Dermis blood vessel endothelial cell (primary cell): ENCODE measurements around the gene SMARCD1. TPM values are rescaled to one million over a fixed set of nuclear protein-coding genes. Genes with fewer than 3 reads are reported as not detected.
"Not testable (repeated sequence)": the region's sequence is repeated elsewhere in the genome, so short reads cannot be mapped to it uniquely, and the experiment has no call there.

ENCODE experiments used
- DNase-seq: peaks from one replicate; pipeline ENCODE4 v3.0.0; 2010
- total RNA-seq: library from RNA; depleted of rRNA; stranded (reverse); fragments of >200 nt; gene quantifications from 2 replicates; pipeline ENCODE4 v1.2.3, GENCODE V29; 2014

SMARCD1 gene
- total RNA-seq, 1 donor from 2014 or later: 70.1 TPM

- DNase-seq: no peak
These were observed 60.3 kb downstream of the SMARCD1 start for GRCh38 chr12:50145439-50145838.

- DNase-seq: no peak
These were observed 62.1 kb downstream of the SMARCD1 start for GRCh38 chr12:50147281-50147680.

- not testable (repeated sequence) for DNase-seq
These were observed 62.9 kb downstream of the SMARCD1 start for GRCh38 chr12:50148011-50148410.

- peak; percentile 35 for DNase-seq
These were observed 64.2 kb downstream of the SMARCD1 start for GRCh38 chr12:50149311-50149710.

Other genes starting within 250 kb of the SMARCD1 start
- 2.8 and 4.3 TPM in 2 replicates for gene BCDIN3D, start 242.2 kb upstream of the SMARCD1 start, total RNA-seq
- gene FAIM2, start 181.4 kb upstream of the SMARCD1 start, total RNA-seq: not detected in 2 replicates
- not detected in 2 replicates for gene AQP2, start 134.6 kb upstream of the SMARCD1 start, total RNA-seq
- 0.47 and 1.4 TPM in 2 replicates for gene AQP5, start 123.5 kb upstream of the SMARCD1 start, total RNA-seq
- 0.05 TPM in 1 of 2 replicates, not detected in the other for gene AQP6, start 112.4 kb upstream of the SMARCD1 start, total RNA-seq
- 19.9 and 67.1 TPM in 2 replicates for gene RACGAP1, start 59.8 kb upstream of the SMARCD1 start, total RNA-seq
- gene ASIC1, start 27.7 kb upstream of the SMARCD1 start, total RNA-seq: under 0.01 and 0.14 TPM in 2 replicates
- not detected in 2 replicates for gene GPD1, start 18.7 kb downstream of the SMARCD1 start, total RNA-seq
- gene COX14, start 26.9 kb downstream of the SMARCD1 start, total RNA-seq: 23.4 and 45.1 TPM in 2 replicates
- gene CERS5, start 82.0 kb downstream of the SMARCD1 start, total RNA-seq: 24.5 and 46.0 TPM in 2 replicates
- 30.8 and 69.7 TPM in 2 replicates for gene LIMA1, start 198.2 kb downstream of the SMARCD1 start, total RNA-seq